Measurements from ENCODE around the gene APRT.
A peak's percentile ranks its signal among the peaks of the same experiment; 100 is the strongest.

The APRT gene

DNA sequence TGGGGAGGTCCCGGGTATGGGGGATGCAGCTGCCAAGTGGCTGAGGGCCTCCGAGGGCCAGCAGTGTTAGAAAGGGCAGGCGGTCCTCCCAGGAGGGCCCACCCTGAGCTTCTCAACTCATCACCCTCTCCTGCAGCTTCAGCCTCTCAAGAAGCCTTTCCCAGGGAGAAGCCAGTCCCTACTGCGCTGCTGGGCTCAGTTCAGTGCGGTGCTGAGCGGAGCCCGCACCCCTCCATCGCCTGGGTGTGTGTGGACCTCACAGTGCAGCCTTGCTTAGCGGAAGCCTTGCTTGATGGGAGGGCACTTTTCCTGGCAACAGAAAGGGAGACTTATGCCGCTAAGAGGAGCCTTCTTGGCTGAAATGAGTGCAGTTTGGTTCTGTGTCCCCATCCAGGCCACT lies 3.5 kb upstream of the APRT start:
- H3K27me3 ChIP-seq (ENCODE audit: control insufficient read depth, insufficient read depth, low read length, poor library complexity, severe bottlenecking), result no peaks in the 10 kb centered on the region
- no peaks in the 10 kb centered on the region for H3K9me3 ChIP-seq (ENCODE audit: control insufficient read depth, low read length)
- H3K4me3 ChIP-seq (ENCODE audit: insufficient read depth, low read depth, low read length), result no peak overlapping the region
- no peaks in the 10 kb centered on the region for H3K4me1 ChIP-seq (ENCODE audit: control insufficient read depth, insufficient read depth, low read length)
- WGBS, 2 experiments, result 94 to 95% methylated on average over 10 of the region's 10 CpGs
- no peak overlapping the region for H3K27ac ChIP-seq (ENCODE audit: insufficient read depth, low read depth, low read length, poor library complexity, severe bottlenecking)
- H3K36me3 ChIP-seq (ENCODE audit: control insufficient read depth, insufficient read depth, low read length), result no peaks in the 10 kb centered on the region

DNA sequence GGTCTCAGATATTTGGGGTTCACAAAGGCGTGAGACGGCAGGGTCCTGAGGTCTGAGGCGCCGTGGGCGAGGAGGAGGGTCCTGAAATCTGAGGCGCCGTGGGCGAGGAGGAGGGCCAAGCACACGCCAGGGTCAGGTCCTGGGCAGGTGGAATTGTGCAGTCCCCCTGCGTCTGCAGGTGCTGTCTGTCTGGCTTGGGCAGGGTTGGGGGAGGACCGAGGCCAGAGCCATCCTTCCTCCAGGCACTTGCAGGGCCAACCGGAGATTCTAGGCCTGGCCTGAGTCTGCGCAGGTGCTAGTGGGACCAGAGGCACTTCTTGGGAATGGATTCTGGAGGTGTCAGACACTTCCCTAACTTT lies 2.4 kb upstream of the APRT start:
- Histone ChIP-seq H3K27ac (ENCODE audit: insufficient read depth, low read depth, low read length, poor library complexity, severe bottlenecking) (no peak overlapping the region), H3K4me3 (ENCODE audit: insufficient read depth, low read depth, low read length) (no peak overlapping the region), H3K36me3 (ENCODE audit: control insufficient read depth, insufficient read depth, low read length) (no peaks in the 10 kb centered on the region), H3K27me3 (ENCODE audit: control insufficient read depth, insufficient read depth, low read length, poor library complexity, severe bottlenecking) (no peaks in the 10 kb centered on the region), H3K4me1 (ENCODE audit: control insufficient read depth, insufficient read depth, low read length) (no peaks in the 10 kb centered on the region), H3K9me3 (ENCODE audit: control insufficient read depth, low read length) (no peaks in the 10 kb centered on the region)
- 91% methylated on average over 13 of the region's 13 CpGs for WGBS, 2 experiments

DNA sequence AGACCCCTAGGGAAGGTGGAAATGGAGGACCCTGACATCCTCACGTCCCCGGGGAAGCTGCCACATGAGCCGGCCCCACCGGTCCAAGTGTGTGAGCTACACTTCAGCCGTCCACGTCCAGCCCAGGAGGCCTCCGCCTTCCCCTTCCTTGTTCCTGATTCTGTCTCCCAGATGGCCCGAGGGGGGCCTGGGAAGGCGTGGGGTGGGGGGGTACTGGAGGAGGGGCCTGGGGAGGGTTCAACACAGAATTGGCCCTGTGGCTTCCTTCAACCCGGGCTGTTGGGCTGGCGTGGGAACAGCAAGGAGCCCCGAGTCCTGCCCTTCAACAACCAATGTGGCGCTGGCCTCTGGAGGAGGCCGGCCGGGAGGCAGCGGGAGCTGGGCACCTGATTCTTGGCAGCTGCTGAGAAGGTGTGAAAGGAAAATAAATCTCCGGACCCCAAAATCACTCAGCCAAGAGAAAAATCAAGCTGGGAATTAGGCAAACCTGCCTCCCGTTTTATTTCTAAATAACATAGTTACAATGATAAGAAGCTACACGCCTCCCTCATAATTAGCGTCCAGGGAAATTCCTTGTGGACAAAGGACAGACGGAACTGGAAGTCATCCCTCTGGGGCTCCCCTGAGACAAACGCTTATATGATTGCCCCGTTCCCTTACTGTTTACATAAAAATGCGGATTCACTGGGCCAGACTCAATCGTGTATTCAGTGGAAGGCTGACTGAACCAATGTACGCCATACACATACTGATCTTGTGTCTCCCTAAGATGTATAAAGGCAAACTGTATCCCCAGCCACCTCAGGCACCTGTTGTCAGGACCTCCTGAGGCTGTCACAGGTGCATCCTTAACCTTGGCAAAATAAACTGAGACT lies 1.8 kb upstream of the APRT start:
- H3K4me1 ChIP-seq (ENCODE audit: control insufficient read depth, insufficient read depth, low read length), result no peaks in the 10 kb centered on the region
- 88% methylated on average over 26 of the region's 26 CpGs for WGBS, 2 experiments
- H3K27ac ChIP-seq (ENCODE audit: insufficient read depth, low read depth, low read length, poor library complexity, severe bottlenecking), result no peak overlapping the region
- no peaks in the 10 kb centered on the region for H3K36me3 ChIP-seq (ENCODE audit: control insufficient read depth, insufficient read depth, low read length)
- H3K4me3 ChIP-seq (ENCODE audit: insufficient read depth, low read depth, low read length), result no peak overlapping the region
- no peaks in the 10 kb centered on the region for H3K9me3 ChIP-seq (ENCODE audit: control insufficient read depth, low read length)
- H3K27me3 ChIP-seq (ENCODE audit: control insufficient read depth, insufficient read depth, low read length, poor library complexity, severe bottlenecking), result no peaks in the 10 kb centered on the region

DNA sequence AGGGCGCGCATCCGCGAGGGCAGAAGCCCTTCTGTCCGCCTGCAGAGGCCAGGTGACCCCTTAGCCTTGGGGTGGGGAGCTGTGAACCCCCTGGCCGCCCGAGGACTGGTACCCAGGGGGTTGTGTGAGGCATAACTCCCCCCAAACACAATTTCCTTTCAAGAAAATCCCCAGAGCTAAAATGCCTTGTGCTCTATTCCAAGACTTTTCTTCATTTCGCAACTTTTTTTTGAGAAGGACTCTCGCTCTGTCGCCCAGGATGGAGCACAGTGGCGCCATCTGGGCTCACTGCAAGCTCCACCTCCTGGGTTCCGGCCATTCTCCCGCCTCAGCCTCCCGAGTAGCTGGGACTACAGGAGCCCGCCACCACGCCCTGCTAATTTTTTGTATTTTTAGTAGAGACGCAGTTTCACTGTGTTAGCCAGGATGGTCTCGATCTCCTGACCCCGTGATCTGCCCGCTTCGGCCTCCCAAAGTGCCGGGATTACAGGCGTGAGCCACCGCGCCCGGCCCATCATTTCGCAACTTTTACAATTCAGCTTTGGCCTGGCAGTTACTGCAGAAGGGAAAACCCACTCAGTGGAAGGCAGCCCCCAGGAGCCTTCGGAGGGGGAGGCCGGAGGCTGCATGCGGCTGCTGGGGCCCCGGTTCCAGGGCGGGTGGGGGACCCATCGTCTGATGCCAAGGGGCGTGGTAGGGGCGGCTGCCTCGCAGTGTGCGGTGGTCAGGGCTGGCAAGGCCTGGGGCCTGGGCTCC lies 963 bp upstream of the APRT start:
- Histone ChIP-seq H3K27ac (ENCODE audit: insufficient read depth, low read depth, low read length, poor library complexity, severe bottlenecking) (peak overlapping the region; percentile 97), H3K9me3 (ENCODE audit: control insufficient read depth, low read length) (no peaks in the 10 kb centered on the region), H3K4me1 (ENCODE audit: control insufficient read depth, insufficient read depth, low read length) (no peaks in the 10 kb centered on the region), H3K4me3 (ENCODE audit: insufficient read depth, low read depth, low read length) (peak overlapping the region; percentile 69), H3K36me3 (ENCODE audit: control insufficient read depth, insufficient read depth, low read length) (peaks cover 8% of the 10 kb centered on the region), H3K27me3 (ENCODE audit: control insufficient read depth, insufficient read depth, low read length, poor library complexity, severe bottlenecking) (no peaks in the 10 kb centered on the region)
- WGBS, 2 experiments, result 58 to 59% methylated on average over 37 of the region's 37 CpGs

DNA sequence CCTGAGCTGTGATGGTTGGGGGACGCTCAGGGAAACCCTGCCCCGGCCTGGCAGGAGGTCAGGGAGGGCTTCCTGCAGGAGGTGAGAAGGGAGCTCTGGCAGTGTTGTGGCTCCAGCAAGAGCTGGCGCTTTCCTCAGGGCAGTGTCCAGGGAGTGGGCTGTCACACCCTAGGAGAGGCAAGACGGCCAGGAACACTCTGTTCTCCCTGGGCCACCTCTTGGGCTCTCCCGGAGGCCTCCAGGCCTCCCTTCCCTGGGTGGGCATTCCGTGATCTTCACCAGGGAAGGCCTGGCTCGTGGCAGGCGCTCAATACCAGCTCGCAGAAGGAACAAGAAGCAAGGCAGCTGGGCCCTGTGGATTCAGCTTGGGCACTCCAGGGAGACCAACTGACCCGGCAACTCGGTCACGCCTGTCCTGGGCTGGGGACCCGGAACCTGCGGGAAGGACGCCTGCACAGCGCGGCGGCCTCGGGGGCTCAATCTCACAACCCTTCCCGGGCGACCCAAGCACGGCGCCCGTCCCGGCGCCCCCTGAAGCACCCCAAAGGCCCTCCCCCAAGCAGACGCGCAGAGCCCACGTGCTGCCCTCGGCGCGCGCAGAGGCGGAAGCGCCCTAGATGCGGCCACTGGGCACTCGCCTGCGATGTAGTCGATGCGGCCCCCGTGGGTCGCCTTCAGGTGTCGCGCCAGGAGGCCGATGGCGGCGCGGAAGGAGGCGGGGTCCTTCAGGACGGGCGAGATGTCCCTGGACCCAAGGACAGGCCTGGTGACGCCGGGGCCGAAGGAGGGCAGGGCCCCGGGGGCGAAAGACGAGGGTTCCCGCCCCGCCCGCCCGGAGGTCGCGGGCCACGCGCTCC lies 588 bp downstream of the APRT start:
- H3K36me3 ChIP-seq (ENCODE audit: control insufficient read depth, insufficient read depth, low read length), result peaks cover 22% of the 10 kb centered on the region
- no peaks in the 10 kb centered on the region for H3K27me3 ChIP-seq (ENCODE audit: control insufficient read depth, insufficient read depth, low read length, poor library complexity, severe bottlenecking)
- 3% methylated on average over 65 of the region's 65 CpGs for WGBS, 2 experiments
- H3K4me3 ChIP-seq (ENCODE audit: insufficient read depth, low read depth, low read length), result peak overlapping the region; percentile 69
- H3K27ac ChIP-seq (ENCODE audit: insufficient read depth, low read depth, low read length, poor library complexity, severe bottlenecking), result peak overlapping the region; percentile 18
- H3K9me3 ChIP-seq (ENCODE audit: control insufficient read depth, low read length), result no peaks in the 10 kb centered on the region
- H3K4me1 ChIP-seq (ENCODE audit: control insufficient read depth, insufficient read depth, low read length), result no peaks in the 10 kb centered on the region

DNA sequence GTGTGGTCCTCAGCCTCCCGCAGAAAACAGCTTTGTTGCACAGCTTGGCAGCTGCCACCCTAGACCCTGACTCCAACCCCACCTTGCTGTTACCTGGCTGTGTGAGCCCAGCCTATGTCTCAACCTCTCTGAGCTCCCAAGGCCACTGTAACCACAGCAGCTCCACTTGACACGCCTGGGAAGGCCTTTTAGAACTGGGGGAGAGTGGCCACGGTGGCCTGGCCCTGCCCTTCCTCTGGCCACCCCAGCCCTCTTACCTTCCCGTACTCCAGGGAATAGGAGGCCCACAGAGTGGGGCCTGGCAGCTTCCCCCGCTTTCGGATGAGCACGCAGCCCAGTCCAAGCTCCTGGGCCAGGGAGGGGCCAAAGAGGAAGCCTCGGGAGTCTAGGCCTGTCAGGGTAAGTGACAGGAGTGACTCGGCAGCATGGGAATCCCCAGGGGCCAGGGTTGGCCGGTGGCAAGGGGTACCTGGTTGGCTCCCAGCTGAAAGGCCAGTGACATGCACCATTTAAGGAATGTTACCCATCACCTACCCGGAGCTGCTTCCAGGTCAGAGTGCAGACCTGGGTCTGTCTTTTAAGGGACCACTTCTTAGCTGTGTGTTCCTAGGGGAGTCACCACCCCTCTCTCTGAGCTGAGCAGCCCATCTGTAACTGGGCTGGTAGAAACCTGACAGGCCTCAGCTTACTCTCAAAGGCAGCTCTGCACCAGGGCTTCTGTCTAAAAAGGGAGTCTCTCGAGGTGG lies 1.4 kb downstream of the APRT start:
- Histone ChIP-seq H3K4me3 (ENCODE audit: insufficient read depth, low read depth, low read length) (peak overlapping the region; percentile 69), H3K36me3 (ENCODE audit: control insufficient read depth, insufficient read depth, low read length) (peaks cover 29% of the 10 kb centered on the region), H3K4me1 (ENCODE audit: control insufficient read depth, insufficient read depth, low read length) (peaks cover 1% of the 10 kb centered on the region), H3K27me3 (ENCODE audit: control insufficient read depth, insufficient read depth, low read length, poor library complexity, severe bottlenecking) (no peaks in the 10 kb centered on the region), H3K9me3 (ENCODE audit: control insufficient read depth, low read length) (no peaks in the 10 kb centered on the region), H3K27ac (ENCODE audit: insufficient read depth, low read depth, low read length, poor library complexity, severe bottlenecking) (peak overlapping the region; percentile 32)
- 69% methylated on average over 12 of the region's 12 CpGs for WGBS, 2 experiments

DNA sequence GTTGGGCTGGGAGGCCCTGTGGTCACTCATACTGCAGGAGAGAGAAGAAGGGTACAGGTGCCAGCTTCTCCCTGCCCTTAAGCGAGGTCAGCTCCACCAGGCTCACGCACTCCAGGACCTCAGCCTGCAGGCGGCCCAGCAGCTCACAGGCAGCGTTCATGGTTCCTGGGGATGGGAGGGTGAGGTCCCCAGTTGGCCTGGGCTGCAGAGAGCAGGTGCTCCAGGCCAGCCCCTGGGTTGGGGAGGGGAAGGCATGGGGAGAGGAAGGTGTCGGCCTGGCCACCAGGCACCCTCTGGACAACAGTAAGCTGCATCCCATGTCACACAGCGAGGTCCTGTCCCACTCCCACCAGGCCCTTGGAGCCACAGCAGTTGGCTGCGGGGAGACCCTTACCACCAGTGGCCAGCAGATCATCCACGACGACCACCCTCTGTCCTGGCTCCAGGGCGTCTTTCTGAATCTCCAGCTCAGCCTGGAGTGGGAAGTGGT lies 2.0 kb downstream of the APRT start:
- Histone ChIP-seq H3K36me3 (ENCODE audit: control insufficient read depth, insufficient read depth, low read length) (peaks cover 35% of the 10 kb centered on the region), H3K4me1 (ENCODE audit: control insufficient read depth, insufficient read depth, low read length) (peaks cover 7% of the 10 kb centered on the region), H3K27ac (ENCODE audit: insufficient read depth, low read depth, low read length, poor library complexity, severe bottlenecking) (peak overlapping the region; percentile 26), H3K27me3 (ENCODE audit: control insufficient read depth, insufficient read depth, low read length, poor library complexity, severe bottlenecking) (no peaks in the 10 kb centered on the region), H3K9me3 (ENCODE audit: control insufficient read depth, low read length) (no peaks in the 10 kb centered on the region), H3K4me3 (ENCODE audit: insufficient read depth, low read depth, low read length) (no peak overlapping the region)
- 91 to 93% methylated on average over 10 of the region's 10 CpGs for WGBS, 2 experiments

DNA sequence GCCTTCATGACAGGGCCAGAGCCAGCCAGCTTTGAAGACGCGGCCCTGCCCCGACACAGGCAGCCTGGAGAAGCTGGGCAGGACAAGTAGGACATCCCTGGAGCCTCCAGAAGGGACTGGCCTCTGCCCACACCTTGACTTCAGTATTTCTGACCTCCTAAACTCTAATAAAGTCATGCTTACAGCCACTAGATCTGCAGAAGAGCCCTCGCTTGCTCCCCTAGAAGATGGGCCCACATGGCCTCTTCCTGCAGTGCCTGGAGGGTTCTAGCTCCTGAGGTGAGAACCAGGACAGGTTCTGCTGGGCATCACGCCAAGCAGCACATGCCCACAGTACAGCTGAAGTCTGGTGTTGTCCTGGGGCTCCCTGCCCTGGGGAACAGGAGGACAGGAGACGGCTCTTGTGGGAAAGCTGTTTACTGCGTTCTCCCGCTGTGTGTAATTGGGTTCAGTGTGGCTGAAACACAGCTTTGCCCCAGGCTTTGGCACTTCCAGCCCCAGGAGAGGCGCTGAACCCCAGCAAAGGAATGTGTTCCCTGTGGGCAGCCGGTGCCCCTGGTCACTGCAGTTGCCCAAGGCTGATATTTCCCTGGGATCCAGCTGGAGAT lies 2.6 kb downstream of the APRT start:
- H3K36me3 ChIP-seq (ENCODE audit: control insufficient read depth, insufficient read depth, low read length), result peaks cover 37% of the 10 kb centered on the region
- H3K9me3 ChIP-seq (ENCODE audit: control insufficient read depth, low read length), result no peaks in the 10 kb centered on the region
- peaks cover 10% of the 10 kb centered on the region for H3K4me1 ChIP-seq (ENCODE audit: control insufficient read depth, insufficient read depth, low read length)
- H3K27ac ChIP-seq (ENCODE audit: insufficient read depth, low read depth, low read length, poor library complexity, severe bottlenecking), result peak overlapping the region; percentile 26
- no peaks in the 10 kb centered on the region for H3K27me3 ChIP-seq (ENCODE audit: control insufficient read depth, insufficient read depth, low read length, poor library complexity, severe bottlenecking)
- WGBS, 2 experiments, result 94 to 95% methylated on average over 10 of the region's 10 CpGs
- no peak overlapping the region for H3K4me3 ChIP-seq (ENCODE audit: insufficient read depth, low read depth, low read length)
